GM12865 (cell line): ENCODE data around the gene TRIO.

ENCODE experiments used
- DNase-seq: peaks from one replicate; pipeline ENCODE4 v3.0.0; 2010; ENCODE audit warnings: low read depth
- H3K4me3 ChIP-seq: 2 replicates; pipeline ENCODE4 v1.5.1; 2011; ENCODE audit warnings: mild to moderate bottlenecking, low read depth, low read length, control low read depth
- CTCF ChIP-seq: IDR thresholded peaks from 2 replicates; pipeline ENCODE4 v1.5.1; 2011; ENCODE audit warnings: low read length, control low read depth, low read depth, inconsistent platforms; ENCODE audit not compliant: insufficient read depth; ENCODE audit errors: missing control alignments

Gene TRIO

GRCh38 chr5:14301186-14301585 lies 158.0 kb downstream of the TRIO start:
- no peak for DNase-seq
- no peak overlapping the region for H3K4me3 ChIP-seq
- no peak for TF ChIP-seq CTCF

- H3K4me3 ChIP-seq: no peak overlapping the region
- no peak for TF ChIP-seq CTCF
- DNase-seq: no peak
These were observed 159.2 kb downstream of the TRIO start for GRCh38 chr5:14302330-14302729.

GRCh38 chr5:14305045-14305444 lies 161.9 kb downstream of the TRIO start:
- no peak for TF ChIP-seq CTCF
- no peak overlapping the region for H3K4me3 ChIP-seq
- DNase-seq: no peak

- H3K4me3 ChIP-seq: no peak overlapping the region
- no peak for DNase-seq
- no peak for TF ChIP-seq CTCF
These were observed 163.2 kb downstream of the TRIO start for GRCh38 chr5:14306329-14306815.

- TF ChIP-seq CTCF: no peak
- H3K4me3 ChIP-seq: no peak overlapping the region
- DNase-seq: no peak
These were observed 165.4 kb downstream of the TRIO start for GRCh38 chr5:14308384-14309154.

- no peak for TF ChIP-seq CTCF
These were observed 166.1 kb downstream of the TRIO start for GRCh38 chr5:14309199-14309598.

More at GRCh38 chr5:14309199-14309598, 166.1 kb downstream of the TRIO start:
- H3K4me3 ChIP-seq: no peak overlapping the region
- DNase-seq: no peak
